ENCODE data around the gene ZNF385C.
"Not testable (repeated sequence)": the region's sequence is repeated elsewhere in the genome, so short reads cannot be mapped to it uniquely, and the experiment has no call there.

ZNF385C gene

DNA sequence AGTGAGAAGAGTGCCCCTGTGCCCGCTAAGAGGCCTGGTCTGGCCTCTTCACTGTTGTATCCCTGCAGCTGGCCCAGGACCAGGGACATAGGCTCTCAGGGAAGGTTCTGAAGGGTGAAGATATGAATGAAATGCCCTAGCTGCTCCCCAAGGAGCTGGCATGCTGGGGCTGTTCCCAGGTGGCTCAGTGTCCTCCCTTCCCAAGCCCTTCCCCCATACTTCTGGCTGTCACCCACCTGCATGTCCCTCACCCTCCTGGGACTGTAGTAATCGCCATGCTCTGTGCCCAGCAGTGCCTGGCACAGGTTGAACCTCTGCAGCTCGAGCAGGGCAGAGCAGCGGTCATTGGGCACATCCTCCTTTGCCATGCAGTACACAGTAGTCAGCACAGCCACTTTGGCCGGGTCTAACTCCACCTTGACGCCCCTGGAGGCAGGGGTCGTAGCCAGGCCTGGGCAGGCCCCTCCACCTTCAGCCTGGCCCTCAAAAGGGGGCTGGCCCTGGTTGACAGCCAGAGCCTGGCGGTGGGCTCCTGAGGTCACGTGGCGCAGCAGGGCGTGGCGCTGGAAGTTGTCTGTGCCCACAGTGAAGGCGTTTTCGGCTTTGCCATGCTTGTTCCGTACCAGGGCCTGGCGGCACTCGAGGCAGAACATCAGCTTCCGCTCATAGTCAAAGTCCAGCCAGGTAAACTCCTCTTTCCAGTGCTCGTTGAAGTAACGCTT lies 55.5 kb downstream of the ZNF385C start:
- no peak for DNase-seq

DNA sequence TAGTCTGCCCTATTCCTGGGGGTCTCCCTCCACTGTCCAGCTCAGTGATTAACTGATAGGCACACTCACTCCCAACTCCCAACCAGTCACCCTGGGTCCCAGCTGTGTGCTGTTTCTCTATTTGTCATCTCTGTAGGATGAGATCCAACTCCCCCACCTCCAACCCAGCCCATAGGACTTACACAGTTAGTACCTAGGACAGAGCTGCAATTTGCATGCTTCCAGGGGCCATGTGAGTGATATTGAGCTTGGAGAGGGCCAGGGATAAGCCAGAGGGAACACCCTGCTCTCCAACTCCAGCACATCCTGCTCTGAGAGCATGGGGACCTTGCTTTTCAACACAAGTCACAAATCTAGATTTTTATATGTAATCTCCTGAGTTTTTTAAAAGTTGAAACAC lies 56.7 kb downstream of the ZNF385C start:
- DNase-seq, result no peak

DNA sequence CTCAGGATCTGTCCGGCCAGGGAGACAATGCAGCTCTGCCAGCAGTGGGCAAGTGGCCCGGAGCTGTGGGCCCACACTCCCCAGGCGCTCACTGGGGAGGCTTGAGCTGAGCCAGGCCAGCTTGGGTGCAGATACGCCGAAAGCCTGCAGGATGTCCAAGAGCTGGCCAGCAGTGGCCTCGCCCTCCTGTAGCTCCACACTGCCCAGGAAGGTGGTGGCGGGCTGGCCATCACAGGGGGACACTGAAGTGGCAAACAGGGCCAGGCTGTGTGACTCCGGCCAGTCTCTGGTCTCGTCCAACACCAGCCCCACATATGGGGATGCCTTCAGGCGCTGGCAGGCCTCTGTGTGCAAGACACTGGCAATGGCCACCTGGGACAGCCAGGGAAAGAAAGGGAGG lies 57.5 kb downstream of the ZNF385C start:
- no peak for DNase-seq

- DNase-seq, result no peak
Measured at GRCh38 chr17:42039794-42040763, 58.2 kb downstream of the ZNF385C start.

DNA sequence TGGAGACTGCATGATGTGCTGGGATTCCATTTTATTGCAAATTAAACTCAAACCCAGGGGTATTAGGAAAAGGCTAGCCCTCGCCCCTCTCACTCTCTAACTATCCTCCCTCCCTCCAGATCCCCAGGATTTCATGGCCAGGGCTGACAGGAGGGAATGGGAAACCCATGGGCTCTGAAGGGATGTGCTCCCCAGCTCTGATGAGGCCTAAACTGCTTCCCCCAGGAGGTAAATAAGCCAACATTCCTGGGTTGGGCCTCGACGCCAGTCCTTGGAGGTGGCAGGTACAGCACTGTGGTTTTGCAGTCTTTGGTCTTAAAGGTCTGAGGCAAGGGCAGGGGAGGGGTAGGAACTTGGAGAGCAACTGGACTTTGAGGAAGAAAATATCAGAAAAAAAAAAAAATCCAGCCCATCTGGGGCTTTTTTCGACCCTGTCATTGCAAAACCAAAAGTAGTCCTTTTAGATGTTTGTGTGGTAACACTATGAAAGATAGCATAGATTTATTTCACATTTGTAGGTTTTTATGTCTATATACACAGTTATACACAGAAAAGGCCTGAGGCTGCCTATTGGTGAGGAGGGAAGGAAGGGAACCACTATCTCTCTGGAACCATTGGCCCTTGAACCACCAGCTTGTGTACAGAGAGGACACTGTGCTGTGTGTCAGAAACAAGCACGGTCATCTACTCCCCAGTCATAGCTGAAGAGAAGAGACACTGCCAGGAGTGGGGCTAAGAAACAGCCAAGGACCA lies 59.9 kb downstream of the ZNF385C start:
- DNase-seq, result peak; percentile 35

DNA sequence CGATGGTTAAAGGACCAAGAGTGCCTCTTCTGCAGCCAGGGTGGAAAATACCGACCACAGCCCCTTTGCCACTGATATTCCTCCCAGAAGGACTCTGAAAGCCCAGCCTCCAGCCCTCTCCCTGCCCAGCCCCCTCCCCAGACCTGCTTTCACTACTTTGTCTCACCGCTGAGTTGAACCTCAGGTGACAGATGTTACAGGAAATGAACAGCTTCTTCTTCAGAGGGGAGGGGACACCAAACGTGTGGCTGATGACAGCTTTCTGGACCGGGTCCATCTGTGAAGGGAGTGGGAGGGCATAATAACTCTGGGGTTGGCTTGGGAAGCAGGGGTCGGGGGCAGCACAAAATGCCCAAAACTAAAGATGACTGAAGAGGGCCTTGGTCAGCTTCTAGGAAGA lies 64.2 kb downstream of the ZNF385C start:
- DNase-seq, result no peak

DNA sequence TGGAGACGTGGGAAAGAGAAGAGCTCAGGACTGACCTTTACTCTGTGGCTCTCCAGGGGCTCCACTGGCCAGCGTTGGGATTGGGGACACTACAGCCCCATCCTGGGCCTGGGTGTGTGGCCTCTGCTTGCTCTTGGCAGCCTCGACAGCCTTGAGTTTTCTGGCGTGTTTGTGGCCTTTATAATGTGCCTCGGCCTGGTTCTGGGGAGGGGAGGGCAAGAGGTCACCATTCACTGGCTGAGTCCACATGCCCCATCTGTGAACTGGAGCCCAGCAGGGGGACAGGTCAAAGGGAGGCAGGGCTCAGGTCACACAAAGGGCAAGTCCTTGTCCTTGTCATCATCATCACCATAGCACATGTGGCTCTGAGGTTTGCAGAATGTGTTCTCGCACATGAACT lies 66.7 kb downstream of the ZNF385C start:
- DNase-seq, result no peak

- no peak for DNase-seq
Measured at GRCh38 chr17:42028791-42029127, 69.5 kb downstream of the ZNF385C start.

DNA sequence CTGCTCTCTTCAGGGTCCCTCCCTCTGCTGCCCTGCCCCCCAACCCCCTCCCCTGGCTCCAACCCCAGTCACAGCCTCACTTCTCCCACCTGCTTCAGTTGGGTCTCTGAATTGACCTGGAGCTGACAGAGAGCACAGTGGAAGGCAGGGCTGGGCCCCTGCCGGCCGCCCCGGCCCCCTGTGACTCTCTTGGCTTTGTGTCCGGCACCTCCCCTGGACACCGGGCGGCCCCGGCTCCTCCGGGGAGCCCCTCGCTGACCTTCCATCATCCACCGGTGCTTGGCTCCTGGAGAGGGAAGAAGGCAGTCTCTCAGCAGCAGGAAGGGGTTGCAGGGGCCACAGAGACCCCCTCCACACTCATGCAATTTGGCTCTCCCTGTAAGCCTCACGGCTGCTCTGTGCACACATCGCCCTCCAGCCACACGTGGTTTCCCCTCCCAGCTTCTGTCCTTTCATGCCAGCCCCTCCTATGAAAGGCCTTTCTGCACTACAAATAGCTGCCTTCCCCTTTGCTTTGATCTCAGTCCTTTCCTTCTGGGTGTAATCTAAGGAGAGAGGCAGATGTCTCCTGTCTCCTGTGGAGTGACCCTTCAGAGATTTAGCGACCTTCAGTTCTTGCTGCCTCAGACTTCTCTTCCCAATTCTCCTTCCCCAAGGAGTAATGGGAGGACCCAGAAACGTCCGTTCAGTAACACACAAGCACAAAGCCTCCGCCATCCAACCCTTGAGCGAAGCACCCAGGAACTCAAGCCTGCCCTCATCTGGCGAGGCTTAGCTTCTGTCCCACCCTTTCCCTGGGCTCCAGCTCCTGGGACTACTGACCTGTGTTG lies 70.1 kb downstream of the ZNF385C start:
- DNase-seq, result peak; percentile 26

GRCh38 chr17:42027590-42027889 lies 70.7 kb downstream of the ZNF385C start:
- DNase-seq, result no peak

GRCh38 chr17:42026857-42027589 lies 71.2 kb downstream of the ZNF385C start:
- DNase-seq, result no peak

DNA sequence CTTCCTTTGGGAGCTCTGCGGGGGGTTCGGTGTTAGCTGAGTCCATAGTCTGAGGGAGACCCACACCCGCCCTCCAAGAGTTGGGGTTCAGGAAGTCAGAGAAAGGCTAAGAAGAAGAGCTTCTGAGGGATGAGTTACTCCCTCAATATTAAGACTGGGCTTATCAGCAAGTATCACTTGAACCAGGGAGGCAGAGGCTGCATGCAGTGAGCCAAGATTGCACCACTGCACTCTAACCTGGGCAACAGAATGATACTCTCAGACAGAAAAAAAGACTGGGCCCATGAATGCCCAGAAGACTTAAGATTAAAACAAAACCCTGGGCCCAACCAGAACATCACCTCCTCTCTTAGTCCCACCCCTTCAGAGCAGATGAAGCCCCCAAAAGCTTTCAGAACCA lies 72.3 kb downstream of the ZNF385C start:
- no peak for DNase-seq

DNA sequence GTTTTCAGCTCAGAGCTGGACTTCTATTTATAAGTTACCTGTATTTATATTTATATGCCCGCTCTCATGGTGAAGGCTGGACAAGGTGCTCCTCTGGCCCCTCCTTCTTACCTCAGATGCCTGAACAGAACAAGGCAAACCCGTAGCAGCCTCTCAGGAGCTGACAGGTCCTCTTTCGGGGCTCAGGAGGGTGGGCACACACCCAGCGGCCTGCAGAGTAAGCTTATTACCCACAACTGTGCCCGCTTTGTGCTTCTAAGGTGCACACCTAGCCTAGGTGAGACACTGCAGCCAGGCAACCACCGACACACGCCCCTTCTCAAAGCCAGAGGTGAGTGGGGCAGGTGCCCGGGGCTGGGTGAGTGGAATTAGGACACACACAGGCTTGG lies 73.1 kb downstream of the ZNF385C start:
- DNase-seq, result no peak

DNA sequence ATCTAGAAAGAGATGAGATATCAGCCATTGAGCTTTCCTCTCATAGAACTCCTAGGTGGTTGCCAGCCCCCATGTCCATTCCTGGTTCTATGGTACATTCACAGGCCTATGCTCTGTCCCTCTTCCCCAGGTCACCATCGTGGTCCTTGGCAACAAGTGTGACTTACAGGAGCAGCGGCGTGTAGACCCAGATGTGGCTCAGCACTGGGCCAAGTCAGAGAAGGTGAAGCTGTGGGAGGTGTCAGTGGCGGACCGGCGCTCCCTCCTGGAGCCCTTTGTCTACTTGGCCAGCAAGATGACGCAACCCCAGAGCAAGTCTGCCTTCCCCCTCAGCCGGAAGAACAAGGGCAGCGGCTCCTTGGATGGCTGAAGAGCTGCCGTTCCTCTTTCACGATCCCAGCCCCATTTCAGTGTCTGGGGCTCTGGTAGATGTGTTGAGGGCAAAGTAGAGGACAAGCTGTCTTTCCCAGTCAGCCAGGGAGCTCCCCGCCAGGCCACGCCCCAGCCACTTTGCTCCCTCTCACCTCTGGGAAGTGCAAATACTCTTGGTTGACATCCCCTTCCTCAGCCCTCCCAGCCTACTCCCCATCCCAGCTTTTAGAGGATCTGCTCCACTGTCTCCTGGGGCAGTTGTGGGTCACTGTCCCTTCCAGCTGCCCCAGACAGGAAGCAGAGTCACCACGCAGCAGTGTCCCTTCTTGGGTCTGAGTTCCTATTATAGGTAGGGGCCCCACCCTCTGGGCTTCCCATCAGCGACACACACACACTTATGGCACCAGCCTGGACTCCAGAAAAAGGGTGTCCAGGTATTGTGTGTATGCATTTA lies 74.5 kb downstream of the ZNF385C start:
- DNase-seq, result peak; percentile 88

- DNase-seq, result not testable (repeated sequence)
Measured at GRCh38 chr17:42020845-42021244, 77.4 kb downstream of the ZNF385C start.

GRCh38 chr17:42019509-42020404 lies 78.5 kb downstream of the ZNF385C start, which contains the start of gene NKIRAS2:
TSS of gene NKIRAS2 (plus strand) at chr17:42020090. CDS start at chr17:42021578, 1,488 bp downstream.
- DNase-seq, result peak; percentile 94

GRCh38 chr17:42018988-42019387 lies 79.3 kb downstream of the ZNF385C start:
- no peak for DNase-seq

- DNase-seq, result no peak
Measured at GRCh38 chr17:42018339-42018738, 79.9 kb downstream of the ZNF385C start.

- DNase-seq, result peak; percentile 49
Measured at GRCh38 chr17:42017866-42018200, 80.4 kb downstream of the ZNF385C start.
